Loucy (cell line): ENCODE data around the gene SEMA6B.

Experiments used
- H2AFZ ChIP-seq: fragments of 200-600 bp; sonication (generic); 2 replicates; pipeline ENCODE4 v1.6.0; 2016; ENCODE audit warnings: antibody characterized with exemption, mild to moderate bottlenecking, low read length, moderate library complexity
- H3F3A ChIP-seq: fragments of 200-600 bp; 2 replicates; pipeline ENCODE4 v1.6.0; 2016; ENCODE audit warnings: antibody characterized with exemption, low read depth, mild to moderate bottlenecking
- H3K27me3 ChIP-seq: fragments of 200-600 bp; sonication (generic); 2 replicates; pipeline ENCODE4 v1.6.1; 2014; ENCODE audit warnings: low read length, mild to moderate bottlenecking; ENCODE audit not compliant: insufficient read depth, poor library complexity, severe bottlenecking
- H3K36me3 ChIP-seq: fragments of 200-600 bp; sonication (generic); 2 replicates; pipeline ENCODE4 v1.6.1; 2016; ENCODE audit warnings: low read length; ENCODE audit not compliant: insufficient read depth
- H3K4me1 ChIP-seq: fragments of 200-600 bp; sonication (generic); 2 replicates; pipeline ENCODE4 v1.5.1; 2014; ENCODE audit warnings: low read length, mild to moderate bottlenecking; ENCODE audit not compliant: insufficient read depth, poor library complexity, severe bottlenecking
- H3K4me2 ChIP-seq: fragments of 200-600 bp; sonication (generic); 2 replicates; pipeline ENCODE4 v1.6.0; 2014; ENCODE audit warnings: antibody characterized with exemption, low read length, low read depth, mild to moderate bottlenecking; ENCODE audit not compliant: poor library complexity, severe bottlenecking
- H3K4me3 ChIP-seq: fragments of 200-600 bp; sonication (generic); 2 replicates; pipeline ENCODE4 v1.5.1; 2014; ENCODE audit warnings: low read length, mild to moderate bottlenecking, mixed read lengths; ENCODE audit not compliant: poor library complexity, severe bottlenecking
- H3K79me2 ChIP-seq: fragments of 200-600 bp; sonication (generic); 2 replicates; pipeline ENCODE4 v1.6.1; 2014; ENCODE audit warnings: low read length; ENCODE audit not compliant: insufficient read depth
- H3K9ac ChIP-seq: fragments of 200-600 bp; sonication (generic); 2 replicates; pipeline ENCODE4 v1.6.0; 2014; ENCODE audit warnings: mild to moderate bottlenecking, low read depth, low read length, moderate library complexity; ENCODE audit not compliant: poor library complexity, severe bottlenecking
- H3K9me2 ChIP-seq: fragments of 200-600 bp; sonication (generic); replicated peaks from 2 replicates; pipeline ENCODE4 v1.6.1; 2016; ENCODE audit warnings: low read depth, low read length, mixed read lengths
- H3K9me3 ChIP-seq: fragments of 200-600 bp; sonication (generic); 2 replicates; pipeline ENCODE4 v1.6.1; 2014; ENCODE audit warnings: mild to moderate bottlenecking, antibody characterized with exemption, low read length, low read depth; ENCODE audit not compliant: insufficient read depth
- H4K20me1 ChIP-seq: fragments of 200-600 bp; sonication (generic); 2 replicates; pipeline ENCODE4 v1.6.0; 2014; ENCODE audit warnings: antibody characterized with exemption, low read length, mild to moderate bottlenecking; ENCODE audit not compliant: insufficient read depth, poor library complexity, severe bottlenecking
- CTCF ChIP-seq: fragments of 200-600 bp; sonication (generic); conservative IDR thresholded peaks from 2 replicates; pipeline ENCODE4 v1.5.1; 2014; ENCODE audit warnings: mild to moderate bottlenecking, antibody characterized with exemption, low read length
- EZH2phosphoT487 ChIP-seq: fragments of 200-600 bp; IDR thresholded peaks from 2 replicates; pipeline ENCODE4 v1.6.1; 2018; ENCODE audit warnings: antibody characterized with exemption, mild to moderate bottlenecking, moderate library complexity, borderline replicate concordance

The SEMA6B gene

GRCh38 chr19:4493929-4494690, 65.4 kb downstream of the SEMA6B start:
- Histone ChIP-seq H3K36me3 (peaks cover 61% of the 10 kb centered on the region; the same call in 1 of the 2 replicates), H2AFZ (no peak overlapping the region), H3K4me1 (no peaks in the 10 kb centered on the region), H3K9me3 (no peaks in the 10 kb centered on the region), H3K9ac (no peak overlapping the region), H3K4me2 (no peak overlapping the region), H3F3A (no peaks in the 10 kb centered on the region), H4K20me1 (no peaks in the 10 kb centered on the region), H3K9me2 (no peaks in the 10 kb centered on the region), H3K4me3 (no peak overlapping the region), H3K79me2 (no peaks in the 10 kb centered on the region), H3K27me3 (no peaks in the 10 kb centered on the region)
- no peak for TF ChIP-seq EZH2phosphoT487
- no peak for TF ChIP-seq CTCF

- Histone ChIP-seq H3K4me2 (no peak overlapping the region), H2AFZ (no peak overlapping the region), H4K20me1 (no peaks in the 10 kb centered on the region), H3K4me1 (no peaks in the 10 kb centered on the region), H3K9ac (no peak overlapping the region), H3F3A (no peaks in the 10 kb centered on the region), H3K27me3 (no peaks in the 10 kb centered on the region), H3K9me3 (no peaks in the 10 kb centered on the region), H3K4me3 (no peak overlapping the region), H3K36me3 (peaks cover 55% of the 10 kb centered on the region; the same call in 1 of the 2 replicates), H3K79me2 (no peaks in the 10 kb centered on the region), H3K9me2 (no peaks in the 10 kb centered on the region)
- TF ChIP-seq CTCF (no peak), EZH2phosphoT487 (no peak)
Measured at GRCh38 chr19:4493104-4493928, 66.2 kb downstream of the SEMA6B start.
